Right lobe of liver (tissue), 4 donors: Measurements from ENCODE around the gene COL19A1.
"Not testable (repeated sequence)": the region's sequence is repeated elsewhere in the genome, so short reads cannot be mapped to it uniquely, and the experiment has no call there.

Experiments
- POLR2A ChIP-seq: fragments of 450-650 bp; IDR thresholded peaks from one replicate; pipeline ENCODE4 v1.6.1; 2017; ENCODE audit warnings: antibody characterized with exemption, mild to moderate bottlenecking
- TF ChIP-seq, protein P1 (sequence below), 4 donors: fragments of 200-600 bp in 3 of 4; fragments of 450-650 bp in 1 of 4; IDR thresholded peaks; one replicate each; pipeline versions ENCODE4 v1.5.1 to v1.8.0; 2016 to 2022; ENCODE audit warnings: antibody characterized with exemption in 4 of 4, mild to moderate bottlenecking in 2 of 4
- donor health status: DM: no; HTN: no; CAD: no.
- donor health status: DM: no; HTN: no; CAD: no.
- donor health status: DM: no; HTN: yes; CAD: no.

DNA sequence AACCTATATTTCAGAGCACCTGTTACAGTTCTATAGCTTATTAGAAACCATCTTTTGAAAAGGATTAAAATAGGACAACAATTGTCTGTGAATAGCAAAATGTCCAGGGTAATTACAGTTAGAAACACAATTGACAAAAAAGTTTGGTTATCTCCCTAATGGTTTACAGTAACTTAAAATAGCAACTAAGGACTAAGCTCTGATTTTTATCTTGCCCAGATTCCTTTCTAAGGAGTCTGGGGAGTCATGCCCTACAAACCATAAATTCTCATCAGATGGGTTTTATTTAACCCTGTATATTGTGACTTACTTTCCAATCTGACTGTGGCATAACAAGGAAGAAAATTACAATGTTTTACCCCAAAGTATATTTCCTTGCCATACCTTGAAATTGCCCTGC, 26.9 kb downstream of the COL19A1 start:
- not testable (repeated sequence) for TF ChIP-seq POLR2A
- TF ChIP-seq, protein P1, sequence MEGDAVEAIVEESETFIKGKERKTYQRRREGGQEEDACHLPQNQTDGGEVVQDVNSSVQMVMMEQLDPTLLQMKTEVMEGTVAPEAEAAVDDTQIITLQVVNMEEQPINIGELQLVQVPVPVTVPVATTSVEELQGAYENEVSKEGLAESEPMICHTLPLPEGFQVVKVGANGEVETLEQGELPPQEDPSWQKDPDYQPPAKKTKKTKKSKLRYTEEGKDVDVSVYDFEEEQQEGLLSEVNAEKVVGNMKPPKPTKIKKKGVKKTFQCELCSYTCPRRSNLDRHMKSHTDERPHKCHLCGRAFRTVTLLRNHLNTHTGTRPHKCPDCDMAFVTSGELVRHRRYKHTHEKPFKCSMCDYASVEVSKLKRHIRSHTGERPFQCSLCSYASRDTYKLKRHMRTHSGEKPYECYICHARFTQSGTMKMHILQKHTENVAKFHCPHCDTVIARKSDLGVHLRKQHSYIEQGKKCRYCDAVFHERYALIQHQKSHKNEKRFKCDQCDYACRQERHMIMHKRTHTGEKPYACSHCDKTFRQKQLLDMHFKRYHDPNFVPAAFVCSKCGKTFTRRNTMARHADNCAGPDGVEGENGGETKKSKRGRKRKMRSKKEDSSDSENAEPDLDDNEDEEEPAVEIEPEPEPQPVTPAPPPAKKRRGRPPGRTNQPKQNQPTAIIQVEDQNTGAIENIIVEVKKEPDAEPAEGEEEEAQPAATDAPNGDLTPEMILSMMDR (IDR thresholded peaks at IDR 0.05) = not testable (repeated sequence)
